Gastroesophageal sphincter (tissue), 3 donors: ENCODE measurements around the gene NTS.

Source experiments
- POLR2A ChIP-seq, 2 donors: fragments of 450-650 bp; IDR thresholded peaks; one replicate each; pipeline ENCODE4 v1.6.1; 2017; ENCODE audit warnings: antibody characterized with exemption in 2 of 2, mild to moderate bottlenecking in 2 of 2, moderate library complexity in 1 of 2
- POLR2AphosphoS5 ChIP-seq: sonication (generic); formaldehyde crosslinking; IDR thresholded peaks from one replicate; pipeline ENCODE4 v1.6.1; 2017; ENCODE audit warnings: antibody characterized with exemption
- TF ChIP-seq, protein P1 (sequence below), 4 experiments: fragments of 200-600 bp in 2 of 4; fragments of 450-650 bp in 2 of 4; sonication (generic) in 1 of 4; IDR thresholded peaks; one replicate each; pipeline ENCODE4 v1.5.1; 2017 to 2019; ENCODE audit warnings: antibody characterized with exemption in 4 of 4, mild to moderate bottlenecking in 2 of 4, moderate library complexity in 2 of 4

DNA sequence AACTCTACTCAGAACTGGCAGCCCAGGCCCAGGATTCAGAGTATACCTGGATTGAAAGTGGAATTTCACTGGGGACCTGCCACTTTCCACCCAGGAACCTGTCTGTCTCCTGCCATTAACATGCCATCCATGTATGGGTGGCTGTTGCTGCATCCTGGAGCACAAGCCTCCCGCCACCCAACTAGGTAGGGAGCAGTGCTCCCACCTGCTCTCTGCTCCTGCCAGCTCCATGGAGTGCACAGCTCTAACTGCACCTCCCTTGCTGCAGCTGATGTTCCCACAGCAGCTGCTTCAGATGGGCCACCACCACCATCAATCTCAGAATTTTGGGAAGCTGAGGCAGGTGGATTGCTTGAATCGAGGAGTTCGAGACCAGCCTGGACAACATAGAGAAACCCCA is 17.1 kb upstream of the NTS start:
- TF ChIP-seq, protein P1, sequence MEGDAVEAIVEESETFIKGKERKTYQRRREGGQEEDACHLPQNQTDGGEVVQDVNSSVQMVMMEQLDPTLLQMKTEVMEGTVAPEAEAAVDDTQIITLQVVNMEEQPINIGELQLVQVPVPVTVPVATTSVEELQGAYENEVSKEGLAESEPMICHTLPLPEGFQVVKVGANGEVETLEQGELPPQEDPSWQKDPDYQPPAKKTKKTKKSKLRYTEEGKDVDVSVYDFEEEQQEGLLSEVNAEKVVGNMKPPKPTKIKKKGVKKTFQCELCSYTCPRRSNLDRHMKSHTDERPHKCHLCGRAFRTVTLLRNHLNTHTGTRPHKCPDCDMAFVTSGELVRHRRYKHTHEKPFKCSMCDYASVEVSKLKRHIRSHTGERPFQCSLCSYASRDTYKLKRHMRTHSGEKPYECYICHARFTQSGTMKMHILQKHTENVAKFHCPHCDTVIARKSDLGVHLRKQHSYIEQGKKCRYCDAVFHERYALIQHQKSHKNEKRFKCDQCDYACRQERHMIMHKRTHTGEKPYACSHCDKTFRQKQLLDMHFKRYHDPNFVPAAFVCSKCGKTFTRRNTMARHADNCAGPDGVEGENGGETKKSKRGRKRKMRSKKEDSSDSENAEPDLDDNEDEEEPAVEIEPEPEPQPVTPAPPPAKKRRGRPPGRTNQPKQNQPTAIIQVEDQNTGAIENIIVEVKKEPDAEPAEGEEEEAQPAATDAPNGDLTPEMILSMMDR (IDR thresholded peaks at IDR 0.05), result no peak
- TF ChIP-seq POLR2A (IDR thresholded peaks at IDR 0.05) (no peak), POLR2AphosphoS5 (no peak)
